HG03520 (cell line): ENCODE results near the gene ARID3C.
A peak's percentile ranks its signal among the peaks of the same experiment; 100 is the strongest.

Source experiments
- ATAC-seq: cut with Tn5 transposase; IDR thresholded peaks from one replicate; pipeline ENCODE4 v1.9.1; 2021; ENCODE audit warnings: mild to moderate bottlenecking, moderate library complexity; ENCODE audit not compliant: unreplicated experiment

Gene ARID3C

DNA sequence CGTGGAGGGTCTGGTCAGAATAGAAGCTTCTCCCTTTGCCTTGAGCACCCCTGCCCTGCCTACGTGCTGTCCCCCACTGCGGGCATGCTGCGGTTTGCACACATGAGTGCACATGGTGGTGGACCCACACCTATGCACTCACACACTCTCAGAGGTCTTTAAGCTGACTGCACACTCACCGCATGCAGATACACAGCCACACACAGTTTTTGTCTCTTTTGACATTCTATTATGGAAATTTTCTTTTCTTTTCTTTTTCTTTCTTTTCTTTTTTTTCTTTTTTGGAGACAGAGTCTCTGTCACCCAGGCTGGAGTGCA is 584 bp upstream of the ARID3C start:
- no peak for ATAC-seq

DNA sequence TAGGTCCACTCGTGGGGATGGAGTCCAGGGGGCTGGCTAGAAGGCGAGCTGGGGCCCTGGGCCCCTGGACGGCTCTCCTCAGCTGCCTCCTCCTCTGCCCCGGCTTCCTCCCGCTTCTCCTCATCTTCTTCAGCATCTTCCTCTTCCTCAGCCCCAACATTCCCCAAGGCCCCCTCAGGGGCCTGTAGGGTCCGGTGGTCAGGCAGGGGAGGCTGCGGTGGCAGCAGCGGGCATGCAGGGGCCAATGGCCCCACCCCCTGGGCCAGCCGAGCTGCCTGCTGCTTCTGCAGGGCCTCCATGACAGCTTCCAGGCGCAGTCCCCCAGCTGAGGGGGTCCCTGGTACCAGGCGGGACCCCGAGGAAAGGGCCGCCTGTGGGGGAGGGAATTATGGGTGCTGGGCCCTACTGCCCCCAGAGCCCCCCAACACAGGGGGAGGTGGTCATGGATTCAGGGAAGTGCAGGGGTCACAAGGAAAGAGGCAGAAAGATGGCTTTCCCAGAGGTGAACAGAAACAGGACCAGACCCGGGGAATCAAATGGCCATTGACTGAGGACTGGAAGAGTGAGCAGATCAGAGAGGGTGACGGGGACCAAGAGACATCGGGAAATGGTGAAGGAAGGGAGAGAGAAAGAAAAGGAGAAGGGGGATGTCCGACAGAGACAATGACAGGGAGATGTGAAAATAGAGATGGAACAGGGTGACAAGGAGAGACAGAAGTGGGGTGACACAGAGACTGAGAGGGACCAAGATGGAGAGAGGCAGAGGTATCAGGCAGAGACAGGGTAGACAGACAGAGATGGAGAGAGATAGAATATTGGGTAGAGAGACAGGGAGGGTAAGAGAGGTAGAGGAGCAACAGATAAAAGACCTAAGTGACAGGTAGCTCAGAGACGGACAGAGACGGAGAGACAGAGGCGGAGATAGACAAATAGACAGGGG is 880 bp downstream of the ARID3C start:
- no peak for ATAC-seq

DNA sequence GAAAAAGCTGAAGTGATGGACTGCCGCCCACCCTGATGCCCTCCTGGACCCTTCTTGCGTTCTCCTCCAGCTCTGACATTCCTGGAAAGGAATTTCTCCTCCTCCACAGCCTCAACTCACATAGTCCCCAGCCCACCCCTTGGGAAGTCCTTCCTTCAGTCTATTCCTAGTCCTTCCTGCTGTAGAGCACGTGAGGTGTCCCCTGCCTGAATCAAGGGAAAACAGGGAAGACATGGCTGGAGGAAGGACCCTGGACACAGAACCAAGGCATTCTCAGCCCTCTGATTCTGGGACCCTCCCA is 3.7 kb downstream of the ARID3C start:
- no peak for ATAC-seq

DNA sequence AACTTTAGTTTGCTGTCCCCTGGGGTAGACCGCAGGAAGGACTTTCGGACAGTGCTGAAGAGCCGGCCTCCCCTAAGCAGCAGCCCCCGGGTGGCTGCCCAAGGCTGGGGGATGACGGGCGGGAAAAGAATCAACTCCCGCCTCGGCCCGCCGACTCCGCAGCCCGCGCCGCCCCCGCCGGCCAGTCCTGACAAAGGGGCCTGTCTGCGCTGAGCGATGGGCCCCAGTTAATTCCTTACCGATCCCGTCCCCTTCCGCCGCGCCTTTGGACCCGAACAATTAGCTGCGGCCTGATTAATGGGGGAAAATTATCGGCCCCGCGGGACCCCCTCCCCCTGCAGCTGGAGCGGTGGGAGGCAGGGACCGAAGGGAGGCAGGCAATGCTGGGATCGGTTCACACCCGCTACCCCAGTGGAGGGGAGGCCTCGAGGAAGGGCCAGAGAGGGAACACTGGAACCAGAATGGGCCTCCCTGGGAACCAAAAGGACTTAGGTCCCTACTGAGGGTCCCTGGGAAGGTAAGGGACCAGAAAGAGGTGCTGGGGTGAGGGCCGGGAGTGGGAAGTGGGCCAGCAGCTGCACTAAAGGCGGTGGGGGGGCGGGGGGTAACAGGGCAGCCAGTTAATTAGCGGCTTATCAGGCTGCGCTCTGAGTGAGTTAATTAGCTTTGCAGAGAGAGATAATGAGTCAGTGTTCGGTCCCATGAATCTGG is 4.2 kb downstream of the ARID3C start:
- no peak for ATAC-seq

DNA sequence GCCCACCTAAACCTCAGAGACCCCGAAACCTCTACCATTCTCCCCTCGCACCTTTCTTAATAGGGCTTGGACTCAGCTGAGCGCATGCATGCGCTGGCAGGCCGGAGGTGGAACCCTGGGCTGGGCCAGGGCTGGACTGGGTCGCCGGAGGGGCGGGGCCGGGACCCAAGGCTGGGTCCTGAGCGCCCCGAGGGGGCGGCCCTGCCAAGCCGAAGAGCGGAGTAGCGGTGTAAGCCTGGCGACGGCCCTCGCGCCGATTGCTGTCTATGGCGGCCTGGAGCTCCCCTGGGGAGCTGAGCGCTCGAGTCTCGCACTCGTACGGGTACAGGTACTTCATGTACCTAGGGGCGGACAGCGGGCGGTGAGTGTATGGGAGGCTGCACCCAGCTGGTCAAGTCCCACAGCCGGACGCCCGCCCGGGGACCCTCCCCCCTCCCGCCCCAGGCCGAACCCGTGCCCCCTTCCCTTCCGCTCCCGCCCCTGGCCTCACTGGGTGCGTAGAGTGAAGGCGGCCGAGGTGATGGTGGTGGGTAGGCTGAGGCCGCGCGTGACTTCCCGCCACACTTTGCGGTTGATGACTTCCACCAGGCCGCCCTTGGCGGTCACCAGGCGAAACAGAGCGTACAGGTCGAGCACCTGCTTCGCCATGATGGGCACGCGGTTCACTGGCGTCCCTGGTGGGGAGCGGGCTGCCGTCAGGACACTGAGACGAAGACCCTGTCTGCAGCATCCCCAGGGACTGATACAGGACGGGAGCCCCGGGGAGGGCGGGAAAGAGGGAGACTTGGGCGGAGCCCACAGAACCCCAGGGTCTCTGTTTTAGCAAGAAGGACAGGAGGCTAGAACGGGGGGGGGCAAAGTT is 5.3 kb downstream of the ARID3C start:
- no peak for ATAC-seq

DNA sequence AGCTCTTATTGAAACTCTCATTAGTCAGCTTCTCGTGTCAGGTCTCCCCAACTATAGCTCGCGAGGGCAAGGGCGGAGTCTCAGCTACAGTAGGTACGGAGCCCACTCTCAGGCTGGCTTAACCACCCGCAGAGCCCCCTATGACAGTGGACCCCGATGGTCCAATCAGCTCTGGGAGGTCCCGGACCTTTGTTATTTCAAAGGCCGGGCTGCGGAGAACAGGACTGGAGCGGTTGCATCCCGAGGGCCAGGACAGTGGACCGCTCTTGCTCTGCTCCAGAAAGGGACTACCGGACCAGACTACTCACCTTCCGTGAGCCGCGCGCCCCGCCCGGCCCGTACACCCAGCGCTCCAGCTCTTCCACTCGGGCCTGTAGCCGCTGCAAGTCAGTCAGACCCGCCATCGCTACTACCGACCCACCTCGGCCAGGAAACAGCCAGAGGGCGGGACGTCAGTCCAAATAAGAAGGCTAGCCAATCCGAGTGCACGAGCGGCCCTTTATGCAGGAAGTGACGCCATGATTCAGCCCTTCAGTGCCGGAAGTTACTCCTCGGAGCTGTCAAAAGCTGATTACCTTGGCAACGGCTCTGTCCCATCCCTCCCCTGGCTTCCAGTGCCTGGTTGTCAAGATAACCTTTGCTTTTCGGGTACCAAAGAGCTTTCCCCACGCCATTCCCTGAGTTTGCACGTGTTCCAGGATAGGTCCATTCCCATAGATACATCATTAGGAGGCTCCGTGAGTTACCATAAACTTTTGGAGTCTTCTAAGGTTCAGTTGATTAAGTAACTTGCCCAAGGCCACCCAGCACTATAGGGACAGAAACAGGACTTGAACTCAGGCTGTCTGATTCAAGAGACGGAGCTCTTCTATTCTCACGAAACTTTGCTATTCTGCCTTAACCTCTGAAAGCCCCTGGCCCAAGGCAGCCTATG is 8.5 kb downstream of the ARID3C start, which contains the start of gene DCTN3:
Gene DCTN3, minus strand, starts transcription at position 435 of the 934 bp plus-strand sequence. Its CDS starts 31 bp downstream, at position 404.
- peak; percentile 94 for ATAC-seq

DNA sequence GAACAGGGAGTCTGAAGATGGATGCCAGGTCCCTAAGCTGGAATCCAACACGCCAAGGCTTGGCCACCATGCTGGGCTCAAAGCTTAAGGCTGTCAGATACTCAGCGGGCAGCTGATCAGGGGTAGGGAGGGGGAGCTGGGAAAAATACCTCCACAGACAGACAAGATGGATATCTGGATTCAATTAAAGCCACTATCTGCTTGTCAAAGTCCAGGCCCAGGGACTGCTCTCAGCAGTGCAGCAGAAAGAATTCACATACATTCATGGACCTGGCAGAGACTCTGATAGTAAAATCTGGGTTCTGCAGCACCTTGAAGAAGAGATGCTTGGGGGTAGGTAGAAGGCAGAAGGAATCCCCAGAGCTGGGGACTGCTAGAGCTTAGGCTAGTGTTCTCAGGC is 13.7 kb downstream of the ARID3C start:
- ATAC-seq: no peak

DNA sequence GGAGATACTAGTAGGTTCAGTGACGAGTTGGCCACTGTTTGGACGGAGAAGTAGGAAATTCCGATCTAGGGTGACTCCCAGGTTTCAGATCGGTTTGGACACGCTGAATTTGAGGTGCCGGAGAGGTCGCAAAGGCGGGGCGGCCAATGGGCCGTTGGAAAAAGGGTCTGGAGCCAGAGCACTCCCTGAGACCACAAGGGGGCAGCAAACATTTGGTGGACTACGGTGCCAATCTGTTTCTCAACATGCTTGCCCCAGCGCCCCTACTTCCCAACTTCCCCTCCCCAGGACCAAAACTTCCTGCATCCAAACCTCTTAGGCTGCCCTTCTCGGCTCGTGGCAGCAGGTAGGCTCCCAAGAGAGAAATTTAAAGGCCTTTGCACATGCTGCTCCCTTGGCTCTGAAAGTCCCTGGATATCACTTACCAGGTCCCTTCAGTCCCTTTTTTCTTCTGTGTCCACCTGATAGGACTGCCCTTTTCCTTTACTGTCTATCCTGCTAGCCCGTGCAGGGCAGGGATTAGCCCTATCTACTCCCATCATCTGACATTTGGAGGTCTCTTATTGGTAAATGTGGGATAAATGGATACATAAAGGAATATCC is 16.0 kb downstream of the ARID3C start:
- no peak for ATAC-seq

DNA sequence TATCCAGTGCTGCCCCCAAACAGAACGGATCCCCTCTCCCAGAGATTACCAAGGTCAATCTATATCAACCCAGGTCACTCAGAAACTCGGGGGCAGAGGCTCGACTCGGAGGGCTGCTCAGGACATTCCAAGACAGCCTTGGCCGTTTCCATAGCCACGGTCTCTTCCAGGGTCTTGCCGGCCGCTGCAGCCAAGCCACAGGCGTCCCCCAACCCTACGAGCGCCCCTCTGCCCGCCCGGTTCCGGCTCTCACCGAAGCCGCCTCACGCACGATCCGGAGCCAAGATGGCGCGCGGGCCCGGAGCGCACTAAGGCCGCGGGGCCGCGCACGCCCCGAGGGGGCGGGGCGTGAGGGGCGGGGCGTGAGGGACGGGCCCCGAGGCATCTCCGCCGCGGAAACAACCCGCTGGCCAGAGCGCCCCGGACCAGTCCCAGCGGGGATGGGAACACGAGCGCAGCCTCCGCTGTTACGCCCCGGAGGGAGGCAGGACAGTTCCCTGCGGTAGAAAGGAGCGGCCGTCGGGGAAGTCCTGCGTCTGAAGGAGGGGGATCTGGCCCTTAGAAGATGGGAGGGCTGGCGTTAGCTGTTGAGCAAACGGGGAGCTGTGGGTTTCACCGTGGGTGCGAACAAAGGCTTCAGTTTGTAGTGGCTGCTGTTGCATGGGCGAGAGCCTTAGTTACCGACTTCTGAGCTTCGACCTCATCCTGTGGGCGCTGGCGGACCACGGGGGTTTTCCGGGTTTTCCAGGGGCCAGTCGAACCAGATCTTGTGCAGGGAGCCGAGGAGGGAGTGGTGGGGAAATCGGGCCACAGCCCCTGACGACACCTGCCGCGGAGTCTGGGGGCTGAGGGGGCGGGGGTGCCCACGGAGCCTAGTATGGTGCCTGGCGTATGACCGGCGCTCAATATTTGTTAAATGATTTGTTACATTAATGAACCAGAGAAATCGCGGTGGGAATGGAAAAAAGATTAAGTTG is 16.8 kb downstream of the ARID3C start, which contains the start of gene RPP25L:
Gene RPP25L, minus strand, starts transcription at position 287 of the 977 bp plus-strand sequence. CDS start 801 bp downstream, outside the sequence.
- peak; percentile 85 for ATAC-seq

DNA sequence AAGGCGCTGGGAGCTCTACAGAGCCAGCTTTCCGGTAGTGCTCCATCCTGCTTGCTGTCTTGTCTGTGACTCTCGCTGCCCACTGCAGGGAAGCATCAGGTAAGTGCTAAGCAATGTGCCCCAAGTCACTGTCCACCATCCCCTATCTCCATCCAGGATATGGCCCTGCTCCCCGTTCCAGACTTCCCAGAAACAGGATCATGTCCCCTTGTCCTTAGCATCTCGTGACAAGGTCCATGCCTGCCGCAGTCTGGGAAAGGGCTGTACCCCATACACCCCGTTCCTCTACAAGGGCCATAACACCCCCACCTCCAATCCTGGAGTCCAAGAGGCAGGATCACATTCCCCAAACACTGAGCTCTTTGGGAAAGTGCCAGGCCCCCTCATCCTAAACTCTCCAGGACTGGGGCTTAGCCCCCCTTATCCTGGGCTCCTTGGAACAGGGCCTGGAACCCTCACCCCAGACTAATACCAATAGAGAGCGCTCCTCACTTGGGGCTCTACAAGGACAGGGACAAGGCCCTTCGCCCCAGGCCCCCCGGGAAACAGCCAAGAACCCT is 17.5 kb downstream of the ARID3C start:
- no peak for ATAC-seq

DNA sequence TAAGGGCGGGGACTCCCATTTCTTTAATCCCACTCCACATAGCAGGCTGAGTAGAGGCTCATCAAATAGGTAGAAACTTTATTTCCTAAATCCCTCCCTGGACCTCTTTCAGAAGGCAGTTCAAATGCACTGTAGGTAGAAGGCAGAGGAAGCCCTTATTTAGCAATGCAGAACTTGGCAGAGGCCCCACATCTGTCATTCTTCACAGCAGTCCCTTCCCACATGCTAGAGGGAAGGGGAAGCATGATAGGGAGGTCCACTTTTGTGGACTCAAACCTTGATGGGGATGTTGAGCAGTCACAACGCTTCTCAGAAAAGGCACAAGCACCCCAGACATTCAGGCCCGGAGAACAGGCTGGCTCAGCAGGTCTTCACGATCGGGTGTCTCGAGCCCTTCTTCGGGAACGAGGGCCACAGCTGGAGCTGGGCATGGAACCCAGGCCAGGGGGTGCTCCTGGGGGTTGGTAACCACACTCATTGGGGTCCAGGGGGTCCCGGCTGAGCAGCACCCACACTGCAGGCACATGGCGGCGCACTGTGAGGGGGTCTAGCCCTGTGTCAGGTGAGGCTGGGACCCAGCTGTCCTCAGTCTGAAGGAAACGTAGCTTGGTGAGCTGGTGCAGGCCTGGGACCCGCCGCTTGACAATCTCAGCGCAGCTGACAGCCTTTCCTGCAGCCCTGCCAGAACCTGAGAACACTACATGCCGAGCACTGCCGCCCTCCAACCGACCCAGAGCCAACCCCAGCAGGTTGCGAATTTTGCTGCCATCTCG is 18.2 kb downstream of the ARID3C start:
- ATAC-seq: no peak

DNA sequence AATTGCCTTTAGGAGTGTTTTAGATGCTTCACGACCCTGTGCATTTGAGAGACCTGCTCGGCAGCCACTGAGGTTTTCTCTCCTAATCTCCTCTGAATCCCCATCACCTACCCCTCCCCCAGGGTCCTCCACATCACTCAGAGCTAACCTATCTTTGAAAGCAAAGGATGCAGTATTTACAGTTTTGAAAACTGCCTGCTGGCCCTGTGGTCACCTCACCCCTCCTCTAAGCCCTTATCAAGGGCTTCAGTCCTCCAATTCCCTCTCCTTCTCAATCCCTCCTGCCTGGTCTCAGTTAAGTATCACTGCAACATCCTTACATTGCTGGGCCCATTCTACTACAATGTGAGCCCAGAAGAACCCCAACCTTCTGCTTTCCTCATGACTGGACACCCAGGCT is 21.5 kb downstream of the ARID3C start:
- ATAC-seq: no peak

DNA sequence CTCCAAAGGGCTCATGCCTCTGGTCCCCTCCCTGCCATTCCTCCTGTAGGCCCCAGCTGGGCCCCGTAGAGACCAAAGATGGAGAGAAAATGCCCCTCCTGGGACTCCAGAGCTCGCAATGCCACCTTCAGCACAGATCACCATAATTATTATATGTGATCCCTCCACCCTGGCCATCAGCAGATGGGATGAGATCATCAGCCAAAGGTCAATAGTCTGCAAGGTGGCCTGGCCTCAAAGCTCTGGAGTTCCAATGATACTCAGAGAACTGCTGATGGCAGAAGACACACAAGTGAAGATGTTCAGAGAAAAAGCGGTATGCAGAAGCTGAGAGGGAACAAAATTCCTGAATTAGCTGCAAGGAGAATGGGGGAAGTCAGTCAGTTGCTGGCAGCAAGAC is 22.0 kb downstream of the ARID3C start:
- ATAC-seq: no peak

DNA sequence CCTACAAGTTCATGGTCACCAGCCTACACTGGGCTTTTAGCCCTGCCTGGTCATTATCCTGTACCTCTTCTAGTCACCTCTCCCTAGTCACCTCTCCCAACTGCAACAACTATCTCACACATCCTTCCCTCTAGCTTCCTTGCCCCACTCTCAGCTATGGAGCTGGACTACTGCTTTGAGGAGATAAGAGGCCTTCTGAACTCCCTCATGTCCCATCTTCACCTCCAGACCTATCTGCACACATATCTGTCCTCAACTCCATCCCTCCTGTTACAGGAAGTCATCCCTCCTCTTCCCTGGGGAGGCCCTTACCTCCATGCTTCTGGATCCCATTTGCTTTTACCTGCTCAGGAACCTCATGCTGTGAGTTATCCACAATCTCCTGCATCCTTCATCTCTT is 22.7 kb downstream of the ARID3C start:
- ATAC-seq: no peak

DNA sequence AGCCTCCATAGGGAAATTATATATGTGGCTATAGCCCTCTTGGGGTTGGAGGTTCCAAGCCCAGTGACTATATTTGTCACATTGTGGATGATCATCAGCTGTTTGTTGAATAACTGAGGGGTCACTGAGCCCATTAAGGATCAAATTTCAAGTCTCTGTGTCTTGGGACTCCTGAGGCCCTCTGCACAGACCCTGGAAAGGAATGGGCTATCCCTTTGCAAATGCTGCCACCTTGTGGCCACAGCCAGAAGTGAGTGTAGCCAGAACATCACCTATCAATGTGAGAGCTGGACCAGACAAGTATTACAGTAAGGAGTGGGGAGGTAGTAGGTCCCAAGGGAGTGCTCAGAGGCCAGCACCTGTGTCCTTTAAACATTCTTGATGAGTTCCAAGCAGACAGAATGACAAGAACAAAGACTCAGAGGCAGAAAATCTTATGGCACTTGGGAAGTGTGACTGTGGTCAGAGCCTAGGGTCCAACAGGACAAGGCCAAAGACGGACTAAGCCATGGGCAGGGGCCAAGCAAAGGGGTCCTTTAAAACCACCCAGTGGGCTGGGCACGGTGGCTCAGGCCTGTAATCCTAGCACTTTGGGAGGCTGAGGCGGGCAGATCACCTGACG is 25.1 kb downstream of the ARID3C start:
- ATAC-seq: peak; percentile 48

DNA sequence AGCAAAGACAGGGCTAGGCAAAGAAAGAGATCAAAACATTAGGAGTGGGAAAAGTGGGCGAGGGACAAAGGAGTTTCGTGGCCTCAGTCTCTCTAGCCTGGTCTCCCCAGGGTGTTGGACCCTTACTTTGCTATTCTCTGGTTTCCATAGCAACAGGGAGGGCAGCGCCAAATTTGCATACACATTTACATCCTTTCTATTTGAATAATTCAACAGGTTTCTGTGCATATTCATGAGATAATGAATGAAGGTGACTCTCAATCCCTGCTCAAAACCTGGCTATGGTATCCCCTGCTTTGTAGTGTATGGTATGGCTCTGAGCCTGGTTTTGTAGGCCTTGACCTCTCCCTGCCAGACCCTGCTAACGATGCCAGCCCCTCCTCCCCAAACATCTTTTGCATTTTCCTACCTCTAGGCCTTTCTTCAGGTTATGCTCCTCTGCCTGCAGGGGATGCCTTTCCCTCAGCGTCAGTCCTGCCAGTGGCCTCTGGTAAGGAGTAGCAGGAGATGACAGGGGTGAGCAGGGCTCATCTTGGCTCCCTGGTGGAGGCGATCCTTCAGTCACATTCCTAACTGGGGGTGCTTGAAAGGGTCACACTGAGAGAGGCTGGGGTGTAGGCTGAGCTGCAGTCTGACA is 26.8 kb downstream of the ARID3C start:
- no peak for ATAC-seq

DNA sequence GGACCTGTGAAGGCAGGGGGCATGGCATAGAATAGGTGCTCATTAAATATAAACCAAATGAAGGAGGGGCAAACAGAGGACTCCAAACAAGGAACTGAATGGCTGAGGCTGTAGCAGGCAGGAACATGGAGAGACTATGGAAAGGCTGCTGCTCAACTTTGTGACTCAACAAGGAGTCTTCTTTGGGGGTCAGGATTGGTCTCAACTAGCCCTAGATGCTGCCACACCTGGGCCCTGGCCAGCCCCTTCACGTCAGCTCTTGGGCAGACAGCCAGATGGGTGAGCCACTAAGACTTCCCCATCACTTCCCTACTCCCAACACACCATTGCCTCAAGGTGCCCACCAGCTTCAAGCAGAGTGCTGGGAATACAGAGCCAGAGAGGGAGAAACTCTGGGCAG is 28.0 kb downstream of the ARID3C start:
- no peak for ATAC-seq
